ENCODE results near the gene SS18L1.

DNA sequence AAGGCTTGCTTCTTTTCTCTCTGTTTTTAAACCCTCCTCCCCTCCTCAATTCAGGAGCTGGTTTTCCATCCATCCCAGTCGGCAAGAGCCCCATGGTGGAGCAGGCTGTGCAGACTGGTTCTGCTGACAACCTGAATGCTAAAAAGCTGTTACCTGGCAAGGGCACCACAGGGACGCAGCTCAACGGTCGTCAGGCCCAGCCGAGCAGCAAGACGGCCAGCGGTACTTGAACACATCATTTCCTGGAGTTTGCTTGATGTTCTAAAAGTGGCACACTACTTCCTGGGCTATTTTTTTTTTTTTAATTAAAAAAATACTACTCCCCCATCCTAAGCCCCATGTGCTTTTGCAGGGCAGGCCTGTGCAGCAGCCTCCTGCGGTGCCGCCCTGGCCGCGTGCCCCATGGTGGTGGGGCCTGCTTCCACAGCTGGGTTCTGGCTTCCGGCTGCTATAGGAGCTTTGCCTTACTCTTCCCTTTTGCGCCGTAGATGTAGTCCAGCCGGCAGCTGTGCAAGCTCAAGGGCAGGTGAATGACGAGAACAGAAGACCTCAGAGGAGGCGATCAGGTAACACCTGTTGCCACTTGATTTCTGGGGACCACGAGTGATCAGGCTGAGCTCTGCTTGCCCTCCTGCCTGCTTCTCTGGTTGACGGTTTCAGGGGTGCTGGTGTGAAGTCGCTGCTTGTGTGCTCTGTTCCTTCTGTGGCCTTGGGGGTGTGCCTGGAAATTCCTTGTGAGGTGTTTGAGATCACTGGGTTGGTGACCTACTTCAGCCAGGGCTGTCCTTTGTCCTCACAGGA lies 13.6 kb upstream of the SS18L1 start:
- TF ChIP-seq, protein P1, sequence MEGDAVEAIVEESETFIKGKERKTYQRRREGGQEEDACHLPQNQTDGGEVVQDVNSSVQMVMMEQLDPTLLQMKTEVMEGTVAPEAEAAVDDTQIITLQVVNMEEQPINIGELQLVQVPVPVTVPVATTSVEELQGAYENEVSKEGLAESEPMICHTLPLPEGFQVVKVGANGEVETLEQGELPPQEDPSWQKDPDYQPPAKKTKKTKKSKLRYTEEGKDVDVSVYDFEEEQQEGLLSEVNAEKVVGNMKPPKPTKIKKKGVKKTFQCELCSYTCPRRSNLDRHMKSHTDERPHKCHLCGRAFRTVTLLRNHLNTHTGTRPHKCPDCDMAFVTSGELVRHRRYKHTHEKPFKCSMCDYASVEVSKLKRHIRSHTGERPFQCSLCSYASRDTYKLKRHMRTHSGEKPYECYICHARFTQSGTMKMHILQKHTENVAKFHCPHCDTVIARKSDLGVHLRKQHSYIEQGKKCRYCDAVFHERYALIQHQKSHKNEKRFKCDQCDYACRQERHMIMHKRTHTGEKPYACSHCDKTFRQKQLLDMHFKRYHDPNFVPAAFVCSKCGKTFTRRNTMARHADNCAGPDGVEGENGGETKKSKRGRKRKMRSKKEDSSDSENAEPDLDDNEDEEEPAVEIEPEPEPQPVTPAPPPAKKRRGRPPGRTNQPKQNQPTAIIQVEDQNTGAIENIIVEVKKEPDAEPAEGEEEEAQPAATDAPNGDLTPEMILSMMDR (conservative IDR thresholded peaks at IDR 0.05; ENCODE audit: low read length): no peak
- no peak for TF ChIP-seq EZH2phosphoT487 (IDR thresholded peaks at IDR 0.05; ENCODE audit: borderline replicate concordance, low read depth, low read length)

Data from OCI-LY7 (cell line).